H9 (cell line): ENCODE measurements around the gene CAPZA2. TPM values are rescaled to one million over a fixed set of nuclear protein-coding genes. Genes with fewer than 3 reads are reported as not detected.

ENCODE experiments used
- DNase-seq: peaks from one replicate; pipeline ENCODE4 v3.0.0-alpha.2; 2017
- H2AFZ ChIP-seq: one replicate; pipeline ENCODE4 v1.6.1; 2013; ENCODE audit warnings: mild to moderate bottlenecking, low read length, control low read depth, moderate library complexity
- H2AK5ac ChIP-seq: 2 replicates; pipeline ENCODE4 v1.6.1; 2013; ENCODE audit warnings: low read length, control low read depth, mixed read lengths; ENCODE audit not compliant: insufficient read length
- H2BK120ac ChIP-seq: one replicate; pipeline ENCODE4 v1.6.1; 2013; ENCODE audit warnings: low read depth, mild to moderate bottlenecking, low read length, control low read depth, inconsistent platforms; ENCODE audit not compliant: poor library complexity, severe bottlenecking
- H2BK12ac ChIP-seq: 2 replicates; pipeline ENCODE4 v1.6.1; 2013; ENCODE audit warnings: low read length, control low read depth, mixed read lengths, low read depth; ENCODE audit not compliant: insufficient read length
- H2BK15ac ChIP-seq: 2 replicates; pipeline ENCODE4 v1.6.1; 2013; ENCODE audit warnings: low read depth, low read length, control low read depth
- H2BK20ac ChIP-seq: one replicate; pipeline ENCODE4 v1.6.1; 2013; ENCODE audit warnings: low read depth, mild to moderate bottlenecking, low read length, control low read depth, inconsistent platforms; ENCODE audit not compliant: poor library complexity, severe bottlenecking
- H2BK5ac ChIP-seq: 2 replicates; pipeline ENCODE4 v1.6.1; 2013; ENCODE audit warnings: low read length, control low read depth, mixed read lengths; ENCODE audit not compliant: insufficient read length
- H3K14ac ChIP-seq: 2 replicates; pipeline ENCODE4 v1.6.1; 2013; ENCODE audit warnings: low read length, control low read depth; ENCODE audit not compliant: insufficient read depth
- H3K18ac ChIP-seq: 2 replicates; pipeline ENCODE4 v1.6.1; 2013; ENCODE audit warnings: low read depth, mild to moderate bottlenecking, mixed read lengths, low read length, control low read depth; ENCODE audit not compliant: insufficient read length
- H3K23ac ChIP-seq: 2 replicates; pipeline ENCODE4 v1.6.1; 2013; ENCODE audit warnings: low read length, control low read depth, mixed read lengths, low read depth; ENCODE audit not compliant: insufficient read length
- H3K23me2 ChIP-seq: 2 replicates; pipeline ENCODE4 v1.6.1; 2013; ENCODE audit warnings: low read depth, mild to moderate bottlenecking, mixed read lengths, low read length, control low read depth; ENCODE audit not compliant: insufficient read length, poor library complexity, severe bottlenecking
- H3K27ac ChIP-seq: 2 replicates; pipeline ENCODE4 v1.5.1; 2013; ENCODE audit warnings: low read length, control low read depth, mixed read lengths, low read depth; ENCODE audit not compliant: insufficient read length
- H3K27me3 ChIP-seq: 2 replicates; pipeline ENCODE4 v1.6.1; 2013; ENCODE audit warnings: low read length, control low read depth, inconsistent platforms; ENCODE audit not compliant: insufficient read depth
- H3K4ac ChIP-seq: 2 replicates; pipeline ENCODE4 v1.6.1; 2013; ENCODE audit warnings: low read depth, mild to moderate bottlenecking, control low read depth, inconsistent platforms, low read length, moderate library complexity
- H3K4me1 ChIP-seq: 2 replicates; pipeline ENCODE4 v1.6.1; 2013; ENCODE audit warnings: low read length, control low read depth, inconsistent platforms; ENCODE audit not compliant: insufficient read depth
- H3K4me2 ChIP-seq: 2 replicates; pipeline ENCODE4 v1.6.1; 2013; ENCODE audit warnings: low read length, control low read depth, mixed read lengths; ENCODE audit not compliant: insufficient read length, insufficient read depth
- H3K56ac ChIP-seq: 2 replicates; pipeline ENCODE4 v1.6.1; 2013; ENCODE audit warnings: low read depth, mild to moderate bottlenecking, mixed read lengths, low read length, control low read depth; ENCODE audit not compliant: insufficient read length
- H3K79me1 ChIP-seq: 2 replicates; pipeline ENCODE4 v1.6.1; 2013; ENCODE audit warnings: low read depth, mild to moderate bottlenecking, moderate library complexity, low read length, control low read depth, inconsistent platforms; ENCODE audit not compliant: insufficient read depth, poor library complexity, severe bottlenecking
- H3K79me2 ChIP-seq: 2 replicates; pipeline ENCODE4 v1.6.1; 2013; ENCODE audit warnings: low read length, control low read depth, inconsistent platforms; ENCODE audit not compliant: insufficient read depth
- H3K9ac ChIP-seq: 2 replicates; pipeline ENCODE4 v1.6.1; 2013; ENCODE audit warnings: low read length, control low read depth, mixed read lengths; ENCODE audit not compliant: insufficient read length; ENCODE audit errors: extremely low read depth
- H3K9me3 ChIP-seq: one replicate; pipeline ENCODE4 v1.6.1; 2013; ENCODE audit warnings: low read depth, low read length, inconsistent platforms; ENCODE audit not compliant: control insufficient read depth
- H3T11ph ChIP-seq: one replicate; pipeline ENCODE4 v1.6.1; 2013; ENCODE audit warnings: mild to moderate bottlenecking, low read length, control low read depth, inconsistent platforms
- H4K20me1 ChIP-seq: one replicate; pipeline ENCODE4 v1.6.1; 2013; ENCODE audit not compliant: control insufficient read depth, insufficient read length, insufficient read depth
- H4K5ac ChIP-seq: 2 replicates; pipeline ENCODE4 v1.6.1; 2013; ENCODE audit warnings: low read depth, mild to moderate bottlenecking, mixed read lengths, low read length, control low read depth; ENCODE audit not compliant: insufficient read length
- H4K8ac ChIP-seq: replicated peaks from 2 replicates; pipeline ENCODE4 v1.6.1; 2013; ENCODE audit warnings: low read length, control low read depth, mixed read lengths, low read depth; ENCODE audit not compliant: insufficient read length
- H4K91ac ChIP-seq: 2 replicates; pipeline ENCODE4 v1.6.1; 2013; ENCODE audit warnings: low read depth, mild to moderate bottlenecking, moderate library complexity, mixed read lengths, low read length, control low read depth; ENCODE audit not compliant: insufficient read length
- H3K27ac Mint-ChIP-seq, 3 experiments: 2 replicates in 2 of 3; 3 replicates in 1 of 3; pipeline ENCODE4 v1.8.0; 2020 to 2021; ENCODE audit warnings: mixed read lengths in 3 of 3, mild to moderate bottlenecking in 1 of 3, moderate library complexity in 1 of 3
- H3K27me3 Mint-ChIP-seq: 2 replicates; pipeline ENCODE4 v1.8.0; 2021; ENCODE audit warnings: low read depth, mild to moderate bottlenecking, moderate library complexity, mixed read lengths
- H3K36me3 Mint-ChIP-seq, 3 experiments: 2 replicates in 2 of 3; 3 replicates in 1 of 3; pipeline ENCODE4 v1.8.0; 2020 to 2021; ENCODE audit warnings: low read depth in 3 of 3, mixed read lengths in 3 of 3; ENCODE audit not compliant: insufficient read depth in 1 of 3
- H3K4me1 Mint-ChIP-seq, 2 experiments: 2 replicates each; pipeline ENCODE4 v1.8.0; 2020; ENCODE audit warnings: mixed read lengths in 2 of 2
- H3K4me3 Mint-ChIP-seq, 2 experiments: 2 replicates in 1 of 2; 3 replicates in 1 of 2; pipeline ENCODE4 v1.8.0; 2020 to 2021; ENCODE audit warnings: mild to moderate bottlenecking in 2 of 2, mixed read lengths in 2 of 2, moderate library complexity in 1 of 2
- H3K9me3 Mint-ChIP-seq, 2 experiments: 2 replicates in 1 of 2; 3 replicates in 1 of 2; pipeline ENCODE4 v1.8.0; 2020; ENCODE audit warnings: mild to moderate bottlenecking in 2 of 2, mixed read lengths in 2 of 2, moderate library complexity in 1 of 2
- CTCF ChIP-seq: fragments of 200-600 bp; sonication (generic); conservative IDR thresholded peaks from 3 replicates; pipeline ENCODE4 v1.8.0; 2021; ENCODE audit warnings: antibody characterized with exemption, mild to moderate bottlenecking
- WGBS: extraction: QIAGEN DNeasy Blood & Tissue Kit; methylation state at CpG from one replicate; pipeline ENCODE4 v1.1.7; 2013; ENCODE audit warnings: missing lambda C conversion rate, low lambda C conversion rate, mixed read lengths; ENCODE audit not compliant: insufficient read length; ENCODE audit errors: extremely low coverage; 5-methylcytosine and 5-hydroxymethylcytosine counted together
- total RNA-seq: library from RNA; stranded (reverse); gene quantifications from 2 replicates; pipeline ENCODE4 v1.2.1, GENCODE V29; 2021

The CAPZA2 gene
- total RNA-seq, 1 experiment from 2014 or later: 131 TPM

GRCh38 chr7:116815041-116815440, 47.3 kb upstream of the CAPZA2 start:
- H4K91ac ChIP-seq: no peak overlapping the region
- WGBS: no CpG with 5 or more reads among the region's 3 CpGs
- no peak overlapping the region for H4K8ac ChIP-seq
- no peak overlapping the region for H2BK12ac ChIP-seq
- H3K18ac ChIP-seq: no peak overlapping the region
- no peak overlapping the region for H3K4me2 ChIP-seq
- H3K9ac ChIP-seq: no peak overlapping the region
- H4K20me1 ChIP-seq: no peaks in the 10 kb centered on the region
- peaks cover 5 to 13% of the 10 kb centered on the region in 2 experiments for H3K4me1 Mint-ChIP-seq
- H2BK120ac ChIP-seq: no peak overlapping the region
- DNase-seq: no peak
- no peak overlapping the region for H3K23ac ChIP-seq
- H3K56ac ChIP-seq: no peak overlapping the region
- no peak overlapping the region for H3K4me3 Mint-ChIP-seq
- H3K27ac Mint-ChIP-seq: no peak overlapping the region
- H3K79me1 ChIP-seq: no peaks in the 10 kb centered on the region
- H3K27me3 Mint-ChIP-seq: no peaks in the 10 kb centered on the region
- H3K27ac ChIP-seq: no peak overlapping the region
- H3K9me3 Mint-ChIP-seq: no peaks in the 10 kb centered on the region
- H3K4ac ChIP-seq: no peak overlapping the region
- H3K23me2 ChIP-seq: no peaks in the 10 kb centered on the region
- no peak overlapping the region for H2AFZ ChIP-seq
- H2BK20ac ChIP-seq: no peak overlapping the region
- no peak overlapping the region for H4K5ac ChIP-seq
- H3K36me3 Mint-ChIP-seq: no peaks in the 10 kb centered on the region
- no peak overlapping the region for H3T11ph ChIP-seq
- no peak overlapping the region for H2AK5ac ChIP-seq
- H3K14ac ChIP-seq: no peak overlapping the region
- no peak overlapping the region for H2BK5ac ChIP-seq
- H3K27me3 ChIP-seq: no peaks in the 10 kb centered on the region
- TF ChIP-seq CTCF: no peak
- H3K4me1 ChIP-seq: no peaks in the 10 kb centered on the region
- no peaks in the 10 kb centered on the region for H3K79me2 ChIP-seq
- no peaks in the 10 kb centered on the region for H3K9me3 ChIP-seq
- H2BK15ac ChIP-seq: no peak overlapping the region
